HCT116 (cell line): Measurements from ENCODE around the gene RLBP1.

Experiments
- ATF3 ChIP-seq: IDR thresholded peaks from 2 replicates; pipeline ENCODE4 v1.6.1; 2012
- CEBPB ChIP-seq: IDR thresholded peaks from 2 replicates; pipeline ENCODE4 v1.6.1; 2012; ENCODE audit warnings: low read depth
- ELF1 ChIP-seq: IDR thresholded peaks from 2 replicates; pipeline ENCODE4 v1.6.1; 2012; ENCODE audit warnings: low read depth, borderline replicate concordance
- EZH2 ChIP-seq: fragments of 200-600 bp; sonication (generic); IDR thresholded peaks from 2 replicates; pipeline ENCODE4 v1.6.1; 2017; ENCODE audit warnings: antibody characterized with exemption, mixed run types
- POLR2A ChIP-seq: IDR thresholded peaks from 2 replicates; pipeline ENCODE4 v1.7.0; 2011; ENCODE audit warnings: borderline replicate concordance; ENCODE audit not compliant: insufficient read depth, insufficient read length; ENCODE audit errors: extremely low read depth
- POLR2AphosphoS5 ChIP-seq: IDR thresholded peaks from 2 replicates; pipeline ENCODE4 v1.6.1; 2011; ENCODE audit warnings: mild to moderate bottlenecking, low read depth, low read length, moderate library complexity
- RAD21 ChIP-seq: IDR thresholded peaks from 2 replicates; pipeline ENCODE4 v1.6.1; 2012; ENCODE audit warnings: low read depth, mild to moderate bottlenecking
- TCF7L2 ChIP-seq: IDR thresholded peaks from 2 replicates; pipeline ENCODE4 v1.7.0; 2011; ENCODE audit warnings: borderline replicate concordance, inconsistent platforms; ENCODE audit not compliant: insufficient read depth, insufficient read length; ENCODE audit errors: extremely low read depth
- TF ChIP-seq, protein P1 (sequence below), 3 experiments: fragments of 200-600 bp in 1 of 3; sonication (generic) in 1 of 3; IDR thresholded peaks in 2 of 3; conservative IDR thresholded peaks in 1 of 3; 2 replicates each; pipeline ENCODE4 v1.5.1; 2012 to 2017; ENCODE audit warnings: low read depth in 2 of 3, low read length in 2 of 3, antibody characterized with exemption in 1 of 3, borderline replicate concordance in 1 of 3, control low read depth in 1 of 3, mild to moderate bottlenecking in 1 of 3, mixed read lengths in 1 of 3, mixed run types in 1 of 3, moderate library complexity in 1 of 3; ENCODE audit not compliant: insufficient read depth in 1 of 3
- TF ChIP-seq, protein P2 (sequence below): IDR thresholded peaks from 2 replicates; pipeline ENCODE4 v1.6.1; 2011; ENCODE audit warnings: mild to moderate bottlenecking, low read length, moderate library complexity; ENCODE audit not compliant: insufficient replicate concordance; ENCODE audit errors: extremely low read depth
- TF ChIP-seq, protein P3 (sequence below): IDR thresholded peaks from 2 replicates; pipeline ENCODE4 v1.6.1; 2012; ENCODE audit warnings: low read depth

- TF ChIP-seq EZH2 (no peak), TCF7L2 (no peak), POLR2A (no peak), ATF3 (no peak), RAD21 (no peak), ELF1 (no peak), CEBPB (no peak), POLR2AphosphoS5 (no peak)
- TF ChIP-seq, protein P1, sequence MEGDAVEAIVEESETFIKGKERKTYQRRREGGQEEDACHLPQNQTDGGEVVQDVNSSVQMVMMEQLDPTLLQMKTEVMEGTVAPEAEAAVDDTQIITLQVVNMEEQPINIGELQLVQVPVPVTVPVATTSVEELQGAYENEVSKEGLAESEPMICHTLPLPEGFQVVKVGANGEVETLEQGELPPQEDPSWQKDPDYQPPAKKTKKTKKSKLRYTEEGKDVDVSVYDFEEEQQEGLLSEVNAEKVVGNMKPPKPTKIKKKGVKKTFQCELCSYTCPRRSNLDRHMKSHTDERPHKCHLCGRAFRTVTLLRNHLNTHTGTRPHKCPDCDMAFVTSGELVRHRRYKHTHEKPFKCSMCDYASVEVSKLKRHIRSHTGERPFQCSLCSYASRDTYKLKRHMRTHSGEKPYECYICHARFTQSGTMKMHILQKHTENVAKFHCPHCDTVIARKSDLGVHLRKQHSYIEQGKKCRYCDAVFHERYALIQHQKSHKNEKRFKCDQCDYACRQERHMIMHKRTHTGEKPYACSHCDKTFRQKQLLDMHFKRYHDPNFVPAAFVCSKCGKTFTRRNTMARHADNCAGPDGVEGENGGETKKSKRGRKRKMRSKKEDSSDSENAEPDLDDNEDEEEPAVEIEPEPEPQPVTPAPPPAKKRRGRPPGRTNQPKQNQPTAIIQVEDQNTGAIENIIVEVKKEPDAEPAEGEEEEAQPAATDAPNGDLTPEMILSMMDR (IDR thresholded peaks at IDR 0.05 in 2 of 3, conservative IDR thresholded peaks at IDR 0.05 in 1 of 3; ENCODE audit: borderline replicate concordance in 1 of 3, insufficient read depth in 1 of 3, low read depth in 2 of 3, low read length in 2 of 3), result no peak
- TF ChIP-seq, protein P2, sequence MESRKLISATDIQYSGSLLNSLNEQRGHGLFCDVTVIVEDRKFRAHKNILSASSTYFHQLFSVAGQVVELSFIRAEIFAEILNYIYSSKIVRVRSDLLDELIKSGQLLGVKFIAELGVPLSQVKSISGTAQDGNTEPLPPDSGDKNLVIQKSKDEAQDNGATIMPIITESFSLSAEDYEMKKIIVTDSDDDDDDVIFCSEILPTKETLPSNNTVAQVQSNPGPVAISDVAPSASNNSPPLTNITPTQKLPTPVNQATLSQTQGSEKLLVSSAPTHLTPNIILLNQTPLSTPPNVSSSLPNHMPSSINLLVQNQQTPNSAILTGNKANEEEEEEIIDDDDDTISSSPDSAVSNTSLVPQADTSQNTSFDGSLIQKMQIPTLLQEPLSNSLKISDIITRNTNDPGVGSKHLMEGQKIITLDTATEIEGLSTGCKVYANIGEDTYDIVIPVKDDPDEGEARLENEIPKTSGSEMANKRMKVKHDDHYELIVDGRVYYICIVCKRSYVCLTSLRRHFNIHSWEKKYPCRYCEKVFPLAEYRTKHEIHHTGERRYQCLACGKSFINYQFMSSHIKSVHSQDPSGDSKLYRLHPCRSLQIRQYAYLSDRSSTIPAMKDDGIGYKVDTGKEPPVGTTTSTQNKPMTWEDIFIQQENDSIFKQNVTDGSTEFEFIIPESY, result no peak
- TF ChIP-seq, protein P3, sequence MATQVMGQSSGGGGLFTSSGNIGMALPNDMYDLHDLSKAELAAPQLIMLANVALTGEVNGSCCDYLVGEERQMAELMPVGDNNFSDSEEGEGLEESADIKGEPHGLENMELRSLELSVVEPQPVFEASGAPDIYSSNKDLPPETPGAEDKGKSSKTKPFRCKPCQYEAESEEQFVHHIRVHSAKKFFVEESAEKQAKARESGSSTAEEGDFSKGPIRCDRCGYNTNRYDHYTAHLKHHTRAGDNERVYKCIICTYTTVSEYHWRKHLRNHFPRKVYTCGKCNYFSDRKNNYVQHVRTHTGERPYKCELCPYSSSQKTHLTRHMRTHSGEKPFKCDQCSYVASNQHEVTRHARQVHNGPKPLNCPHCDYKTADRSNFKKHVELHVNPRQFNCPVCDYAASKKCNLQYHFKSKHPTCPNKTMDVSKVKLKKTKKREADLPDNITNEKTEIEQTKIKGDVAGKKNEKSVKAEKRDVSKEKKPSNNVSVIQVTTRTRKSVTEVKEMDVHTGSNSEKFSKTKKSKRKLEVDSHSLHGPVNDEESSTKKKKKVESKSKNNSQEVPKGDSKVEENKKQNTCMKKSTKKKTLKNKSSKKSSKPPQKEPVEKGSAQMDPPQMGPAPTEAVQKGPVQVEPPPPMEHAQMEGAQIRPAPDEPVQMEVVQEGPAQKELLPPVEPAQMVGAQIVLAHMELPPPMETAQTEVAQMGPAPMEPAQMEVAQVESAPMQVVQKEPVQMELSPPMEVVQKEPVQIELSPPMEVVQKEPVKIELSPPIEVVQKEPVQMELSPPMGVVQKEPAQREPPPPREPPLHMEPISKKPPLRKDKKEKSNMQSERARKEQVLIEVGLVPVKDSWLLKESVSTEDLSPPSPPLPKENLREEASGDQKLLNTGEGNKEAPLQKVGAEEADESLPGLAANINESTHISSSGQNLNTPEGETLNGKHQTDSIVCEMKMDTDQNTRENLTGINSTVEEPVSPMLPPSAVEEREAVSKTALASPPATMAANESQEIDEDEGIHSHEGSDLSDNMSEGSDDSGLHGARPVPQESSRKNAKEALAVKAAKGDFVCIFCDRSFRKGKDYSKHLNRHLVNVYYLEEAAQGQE, result no peak
These were observed 4.3 kb downstream of the RLBP1 start for GRCh38 chr15:89217031-89217430.
